ENCODE measurements around the gene C1orf116. TPM values are rescaled to one million over a fixed set of nuclear protein-coding genes. Genes with fewer than 3 reads are reported as not detected.
A peak's percentile ranks its signal among the peaks of the same experiment; 100 is the strongest.

The C1orf116 gene
- total RNA-seq, 4 donors from 2014 or later = 52.8 to 173 (median 86.4) TPM

GRCh38 chr1:207004931-207005830 is 27.4 kb downstream of the C1orf116 start:
- 42 to 44% methylated on average over 8 to 9 of the region's 9 CpGs for WGBS, 2 donors
- no peaks in the 10 kb centered on the region for H3K9me3 ChIP-seq
- intact Hi-C loops (cut with DNase I) = no loop called here
- no peak for DNase-seq
- no peaks in the 10 kb centered on the region for H3K27me3 ChIP-seq
- peak overlapping the region; percentile 2 to 87 (median 83) for H3K27ac ChIP-seq
- no peak overlapping the region for H3K4me3 ChIP-seq
- TF ChIP-seq POLR2A (IDR thresholded peaks at IDR 0.05) (no peak), CTCF (IDR thresholded peaks at IDR 0.05) (peak; percentile 49 to 82 (median 64))
- H3K36me3 ChIP-seq = no peaks in the 10 kb centered on the region
- peaks cover 0 to 68% (median 7%) of the 10 kb centered on the region in 3 donors for H3K4me1 ChIP-seq

GRCh38 chr1:207003210-207003609 is 29.3 kb downstream of the C1orf116 start:
- H3K4me3 ChIP-seq = no peak overlapping the region
- no peaks in the 10 kb centered on the region for H3K9me3 ChIP-seq
- intact Hi-C loops (cut with DNase I) = no loop called here
- TF ChIP-seq POLR2A (IDR thresholded peaks at IDR 0.05) = no peak
- TF ChIP-seq CTCF (IDR thresholded peaks at IDR 0.05) = no peak
- DNase-seq = no peak
- H3K27ac ChIP-seq = peak overlapping the region; percentile 67 to 87 (median 83)
- peaks cover 0 to 58% (median 7%) of the 10 kb centered on the region in 3 donors for H3K4me1 ChIP-seq
- H3K27me3 ChIP-seq = no peaks in the 10 kb centered on the region
- 61 to 68% methylated on average over 4 of the region's 4 CpGs for WGBS, 2 donors
- H3K36me3 ChIP-seq = no peaks in the 10 kb centered on the region

GRCh38 chr1:207002724-207003146 is 29.8 kb downstream of the C1orf116 start:
- H3K27me3 ChIP-seq = no peaks in the 10 kb centered on the region
- TF ChIP-seq POLR2A (IDR thresholded peaks at IDR 0.05) (no peak), CTCF (IDR thresholded peaks at IDR 0.05) (no peak)
- no peak for DNase-seq
- H3K4me3 ChIP-seq = no peak overlapping the region
- WGBS, 2 donors = 0 to 50% methylated on average over 1 of the region's 1 CpG
- peak overlapping the region; percentile 67 to 87 (median 83) for H3K27ac ChIP-seq
- H3K36me3 ChIP-seq = no peaks in the 10 kb centered on the region
- no peaks in the 10 kb centered on the region for H3K9me3 ChIP-seq
- H3K4me1 ChIP-seq = peaks cover 0 to 54% (median 7%) of the 10 kb centered on the region in 3 donors
- intact Hi-C loops (cut with DNase I) = no loop called here

GRCh38 chr1:207001492-207002245 is 30.9 kb downstream of the C1orf116 start:
- no peak overlapping the region for H3K4me3 ChIP-seq
- 48 to 61% methylated on average over 4 to 5 of the region's 5 CpGs for WGBS, 2 donors
- H3K36me3 ChIP-seq = no peaks in the 10 kb centered on the region
- intact Hi-C loops (cut with DNase I) = no loop called here
- no peak for DNase-seq
- no peaks in the 10 kb centered on the region for H3K27me3 ChIP-seq
- peaks cover 0 to 49% (median 7%) of the 10 kb centered on the region in 3 donors for H3K4me1 ChIP-seq
- H3K27ac ChIP-seq = peak overlapping the region; percentile 47 to 87 (median 83)
- no peaks in the 10 kb centered on the region for H3K9me3 ChIP-seq
- TF ChIP-seq CTCF (IDR thresholded peaks at IDR 0.05) = no peak
- no peak for TF ChIP-seq POLR2A (IDR thresholded peaks at IDR 0.05)
